GM23338 (cell line): ENCODE data around the gene TOB2. TPM values are rescaled to one million over a fixed set of nuclear protein-coding genes. Genes with fewer than 3 reads are reported as not detected.

Experiments used
- ATAC-seq: fragments of 200-7000 bp; cut with Tn5 transposase; 3 replicates; pipeline ENCODE4 v1.9.1; 2020
- DNase-seq: peaks from one replicate; pipeline ENCODE4 v3.0.0-alpha.2; 2015; ENCODE audit warnings: low spot score
- H2AFZ ChIP-seq: fragments of 200-600 bp; sonication (generic); 2 replicates; pipeline ENCODE4 v1.8.0; 2016; ENCODE audit warnings: antibody characterized with exemption, mild to moderate bottlenecking, moderate library complexity
- H3F3A ChIP-seq: fragments of 200-600 bp; sonication (generic); replicated peaks from 2 replicates; pipeline ENCODE4 v1.8.0; 2017; ENCODE audit warnings: antibody characterized with exemption, mixed run types, low read depth
- H3K27ac ChIP-seq: fragments of 200-600 bp; sonication (generic); 2 replicates; pipeline ENCODE4 v1.6.1; 2016; ENCODE audit warnings: low read depth
- H3K27me3 ChIP-seq: fragments of 200-600 bp; sonication (generic); 2 replicates; pipeline ENCODE4 v1.8.0; 2016; ENCODE audit warnings: mild to moderate bottlenecking, mixed run types, moderate library complexity; ENCODE audit not compliant: insufficient read depth
- H3K36me3 ChIP-seq: fragments of 200-600 bp; sonication (generic); 2 replicates; pipeline ENCODE4 v1.8.0; 2016; ENCODE audit warnings: mild to moderate bottlenecking; ENCODE audit not compliant: insufficient read depth
- H3K4me1 ChIP-seq: fragments of 200-600 bp; sonication (generic); 2 replicates; pipeline ENCODE4 v1.8.0; 2016; ENCODE audit warnings: mild to moderate bottlenecking, moderate library complexity; ENCODE audit not compliant: insufficient read depth
- H3K4me2 ChIP-seq: fragments of 200-600 bp; sonication (generic); 2 replicates; pipeline ENCODE4 v1.7.1; 2017; ENCODE audit warnings: mixed run types
- H3K4me3 ChIP-seq: fragments of 200-600 bp; sonication (generic); 2 replicates; pipeline ENCODE4 v1.6.1; 2016; ENCODE audit warnings: mixed run types
- H3K79me2 ChIP-seq: fragments of 200-600 bp; sonication (generic); replicated peaks from 2 replicates; pipeline ENCODE4 v1.8.0; 2017; ENCODE audit warnings: mild to moderate bottlenecking; ENCODE audit not compliant: insufficient read depth
- H3K9me2 ChIP-seq: fragments of 200-600 bp; sonication (generic); 2 replicates; pipeline ENCODE4 v1.8.0; 2017; ENCODE audit not compliant: insufficient read depth
- H4K20me1 ChIP-seq: fragments of 200-600 bp; sonication (generic); replicated peaks from 2 replicates; pipeline ENCODE4 v1.8.0; 2017; ENCODE audit warnings: mild to moderate bottlenecking; ENCODE audit not compliant: insufficient read depth
- H3K27ac Mint-ChIP-seq: 2 replicates; pipeline ENCODE4 v1.8.0; 2020; ENCODE audit warnings: inconsistent platforms, mild to moderate bottlenecking, moderate library complexity, mixed read lengths
- H3K27me3 Mint-ChIP-seq: 3 replicates; pipeline ENCODE4 v1.8.0; 2022; ENCODE audit warnings: low read depth, mild to moderate bottlenecking, moderate library complexity, mixed read lengths, inconsistent platforms; ENCODE audit not compliant: insufficient read depth, poor library complexity
- H3K36me3 Mint-ChIP-seq: 3 replicates; pipeline ENCODE4 v1.8.0; 2021; ENCODE audit warnings: low read depth, mild to moderate bottlenecking, inconsistent platforms, moderate library complexity, mixed read lengths
- H3K4me1 Mint-ChIP-seq: 3 replicates; pipeline ENCODE4 v1.8.0; 2020; ENCODE audit warnings: mild to moderate bottlenecking, inconsistent platforms, mixed read lengths
- H3K4me3 Mint-ChIP-seq: 3 replicates; pipeline ENCODE4 v1.8.0; 2021; ENCODE audit warnings: moderate library complexity, mild to moderate bottlenecking, inconsistent platforms, mixed read lengths
- H3K9me3 Mint-ChIP-seq: 3 replicates; pipeline ENCODE4 v1.8.0; 2020; ENCODE audit warnings: moderate library complexity, mild to moderate bottlenecking, inconsistent platforms, mixed read lengths
- CREB1 ChIP-seq: fragments of 250-450 bp; sonication (Bioruptor Pico); IDR thresholded peaks from 2 replicates; pipeline ENCODE4 v1.5.0; 2020; ENCODE audit warnings: low read depth, mild to moderate bottlenecking, moderate library complexity
- ETS1 ChIP-seq: IDR thresholded peaks from 2 replicates; pipeline ENCODE4 v1.6.1; 2016; ENCODE audit warnings: antibody characterized with exemption
- EZH2 ChIP-seq: fragments of 200-600 bp; sonication (generic); IDR thresholded peaks from one replicate; pipeline ENCODE4 v1.8.0; 2017; ENCODE audit warnings: antibody characterized with exemption, mild to moderate bottlenecking, low read depth; ENCODE audit not compliant: unreplicated experiment
- EZH2phosphoT487 ChIP-seq: fragments of 200-600 bp; sonication (generic); IDR thresholded peaks from one replicate; pipeline ENCODE4 v1.8.1; 2018; ENCODE audit warnings: antibody characterized with exemption; ENCODE audit not compliant: unreplicated experiment
- JUNB ChIP-seq: IDR thresholded peaks from one replicate; pipeline ENCODE4 v1.6.1; 2016; ENCODE audit warnings: antibody characterized with exemption; ENCODE audit not compliant: unreplicated experiment
- NANOG ChIP-seq: IDR thresholded peaks from 2 replicates; pipeline ENCODE4 v1.6.1; 2016; ENCODE audit warnings: antibody characterized with exemption, borderline replicate concordance
- POLR2AphosphoS5 ChIP-seq: IDR thresholded peaks from 2 replicates; pipeline ENCODE4 v1.6.1; 2016; ENCODE audit warnings: antibody characterized with exemption, low read depth
- REST ChIP-seq: IDR thresholded peaks from one replicate; pipeline ENCODE4 v1.6.1; 2018; ENCODE audit warnings: antibody characterized with exemption; ENCODE audit not compliant: unreplicated experiment
- STAT1 ChIP-seq: IDR thresholded peaks from one replicate; pipeline ENCODE4 v1.6.1; 2016; ENCODE audit warnings: antibody characterized with exemption; ENCODE audit not compliant: unreplicated experiment
- ZNF114 ChIP-seq: fragments of 250-450 bp; sonication (Bioruptor Pico); IDR thresholded peaks from 2 replicates; pipeline ENCODE4 v1.5.0; 2020; ENCODE audit warnings: mild to moderate bottlenecking, moderate library complexity
- polyA plus RNA-seq: library from polyadenylated mRNA; unstranded; fragments of >200 nt; fragmentation: Nextera tagmentation; extraction: Ambion mirVana; gene quantifications from 2 replicates; pipeline ENCODE4 v1.2.1, GENCODE V29; 2016
- total RNA-seq: library from RNA; depleted of rRNA; stranded (reverse); fragments of >200 nt; shearing (Covaris generic); gene quantifications from 2 replicates; pipeline ENCODE4 v1.2.3, GENCODE V29; 2014
- TF ChIP-seq, protein P1 (sequence below), 2 experiments: fragments of 200-600 bp in 1 of 2; sonication (generic) in 1 of 2; conservative IDR thresholded peaks; 2 replicates each; pipeline versions ENCODE4 v1.5.1 to v1.6.1; 2016 to 2017; ENCODE audit warnings: antibody characterized with exemption in 2 of 2, low read depth in 2 of 2, mild to moderate bottlenecking in 2 of 2, moderate library complexity in 1 of 2

The TOB2 gene
- total and polyA plus RNA-seq, 2 experiments from 2014 or later = 27.3 to 47.2 TPM

GRCh38 chr22:41447435-41448188 lies 1.0 kb upstream of the TOB2 start:
- Histone ChIP-seq H3K27me3 (no peaks in the 10 kb centered on the region), H3K4me2 (peak overlapping the region; percentile 100), H3K4me1 (peaks cover 5% of the 10 kb centered on the region), H3K36me3 (peaks cover 7% of the 10 kb centered on the region; the same call in 1 of the 2 replicates), H3K9me2 (no peaks in the 10 kb centered on the region), H3F3A (peaks cover 16% of the 10 kb centered on the region), H3K4me3 (peak overlapping the region; percentile 99), H2AFZ (no peak overlapping the region), H4K20me1 (peaks cover 14% of the 10 kb centered on the region), H3K79me2 (peaks cover 35% of the 10 kb centered on the region), H3K27ac (peak overlapping the region; percentile 99)
- TF ChIP-seq POLR2AphosphoS5 = no peak; the same call in 1 of the 2 replicates
- no peak for TF ChIP-seq EZH2
- no peak for TF ChIP-seq NANOG
- TF ChIP-seq EZH2phosphoT487 = no peak
- no peak for TF ChIP-seq REST
- H3K27ac Mint-ChIP-seq = peak overlapping the region; percentile 99
- peaks cover 31% of the 10 kb centered on the region for H3K36me3 Mint-ChIP-seq
- H3K27me3 Mint-ChIP-seq = peaks cover 38% of the 10 kb centered on the region
- H3K4me3 Mint-ChIP-seq = peak overlapping the region; percentile 99
- DNase-seq (peak; percentile 72), ATAC-seq (peak; percentile 22)
- H3K4me1 Mint-ChIP-seq = peaks cover 19% of the 10 kb centered on the region
- H3K9me3 Mint-ChIP-seq = peaks cover 3% of the 10 kb centered on the region; the same call in 1 of the 3 replicates

DNA sequence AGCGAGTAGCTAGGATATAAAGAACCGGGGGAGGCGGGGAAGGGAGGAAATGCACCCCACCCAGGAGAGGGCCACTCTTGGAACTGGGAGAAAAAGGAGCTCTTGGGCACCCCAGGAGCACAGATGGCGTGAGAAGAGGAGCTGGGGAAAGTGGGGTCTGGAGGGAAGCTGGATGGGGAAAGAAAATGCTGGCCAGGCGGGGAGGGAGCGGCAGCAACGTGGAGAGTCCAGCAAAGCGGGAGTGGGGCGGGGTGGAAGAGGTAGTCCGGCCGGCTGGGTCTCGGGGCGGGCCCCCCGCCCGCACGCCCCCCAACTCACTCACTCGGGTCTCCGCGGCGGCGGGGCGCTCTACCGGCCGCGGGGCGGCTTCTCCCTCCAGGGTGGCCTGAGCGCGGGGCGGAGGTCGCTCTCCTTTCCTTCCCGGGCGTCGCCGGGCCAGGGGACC lies 522 bp downstream of the TOB2 start:
- peaks cover 35% of the 10 kb centered on the region for H3K27me3 Mint-ChIP-seq
- H3K4me1 Mint-ChIP-seq = peaks cover 21% of the 10 kb centered on the region
- Histone ChIP-seq H3K27me3 (no peaks in the 10 kb centered on the region), H3F3A (peaks cover 16% of the 10 kb centered on the region), H3K27ac (peak overlapping the region; percentile 95), H3K4me2 (peak overlapping the region; percentile 100), H3K36me3 (peaks cover 13% of the 10 kb centered on the region; the same call in 1 of the 2 replicates), H4K20me1 (peaks cover 23% of the 10 kb centered on the region), H2AFZ (no peak overlapping the region), H3K4me3 (peak overlapping the region; percentile 99), H3K79me2 (peaks cover 50% of the 10 kb centered on the region), H3K9me2 (no peaks in the 10 kb centered on the region), H3K4me1 (peaks cover 5% of the 10 kb centered on the region)
- DNase-seq = peak; percentile 29
- ATAC-seq = no peak
- H3K4me3 Mint-ChIP-seq = peak overlapping the region; percentile 99
- peaks cover 40% of the 10 kb centered on the region for H3K36me3 Mint-ChIP-seq
- peak overlapping the region; percentile 99 for H3K27ac Mint-ChIP-seq
- H3K9me3 Mint-ChIP-seq = peaks cover 3% of the 10 kb centered on the region; the same call in 1 of the 3 replicates
- TF ChIP-seq ZNF114 (CRISPR knock-in tag) = no peak
- TF ChIP-seq CREB1 = no peak
- TF ChIP-seq NANOG = no peak
- no peak for TF ChIP-seq STAT1
- no peak for TF ChIP-seq EZH2phosphoT487
- TF ChIP-seq, protein P1, sequence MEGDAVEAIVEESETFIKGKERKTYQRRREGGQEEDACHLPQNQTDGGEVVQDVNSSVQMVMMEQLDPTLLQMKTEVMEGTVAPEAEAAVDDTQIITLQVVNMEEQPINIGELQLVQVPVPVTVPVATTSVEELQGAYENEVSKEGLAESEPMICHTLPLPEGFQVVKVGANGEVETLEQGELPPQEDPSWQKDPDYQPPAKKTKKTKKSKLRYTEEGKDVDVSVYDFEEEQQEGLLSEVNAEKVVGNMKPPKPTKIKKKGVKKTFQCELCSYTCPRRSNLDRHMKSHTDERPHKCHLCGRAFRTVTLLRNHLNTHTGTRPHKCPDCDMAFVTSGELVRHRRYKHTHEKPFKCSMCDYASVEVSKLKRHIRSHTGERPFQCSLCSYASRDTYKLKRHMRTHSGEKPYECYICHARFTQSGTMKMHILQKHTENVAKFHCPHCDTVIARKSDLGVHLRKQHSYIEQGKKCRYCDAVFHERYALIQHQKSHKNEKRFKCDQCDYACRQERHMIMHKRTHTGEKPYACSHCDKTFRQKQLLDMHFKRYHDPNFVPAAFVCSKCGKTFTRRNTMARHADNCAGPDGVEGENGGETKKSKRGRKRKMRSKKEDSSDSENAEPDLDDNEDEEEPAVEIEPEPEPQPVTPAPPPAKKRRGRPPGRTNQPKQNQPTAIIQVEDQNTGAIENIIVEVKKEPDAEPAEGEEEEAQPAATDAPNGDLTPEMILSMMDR (conservative IDR thresholded peaks at IDR 0.05; ENCODE audit: low read depth in 2 of 2) = no peak
- no peak for TF ChIP-seq JUNB
- TF ChIP-seq POLR2AphosphoS5 = no peak
- TF ChIP-seq REST = no peak
- no peak for TF ChIP-seq ETS1
